Uterus (tissue), 4 donors: ENCODE results near the gene HAX1. TPM values are rescaled to one million over a fixed set of nuclear protein-coding genes. Genes with fewer than 3 reads are reported as not detected.
"Not testable (repeated sequence)": the region's sequence is repeated elsewhere in the genome, so short reads cannot be mapped to it uniquely, and the experiment has no call there.

Experiments used
- DNase-seq, 2 donors: peaks; one replicate each; pipeline ENCODE4 v3.0.0-alpha.2; 2019 to 2020
- H3K27ac ChIP-seq, 2 donors: fragments of 200-600 bp; sonication (generic); 1 replicate in 1 of 2; 2 replicates in 1 of 2; pipeline ENCODE4 v1.5.1; 2016 to 2018
- H3K27me3 ChIP-seq, 2 donors: fragments of 200-600 bp; sonication (generic); one replicate each; pipeline ENCODE4 v1.5.1; 2018 to 2019; ENCODE audit warnings: control low read depth in 1 of 2
- H3K36me3 ChIP-seq, 2 donors: fragments of 200-600 bp; sonication (generic); one replicate each; pipeline ENCODE4 v1.5.1; 2019; ENCODE audit warnings: control low read depth in 1 of 2
- H3K4me1 ChIP-seq, 2 donors: fragments of 200-600 bp; sonication (generic); one replicate each; pipeline ENCODE4 v1.5.1; 2018 to 2019; ENCODE audit warnings: control low read depth in 1 of 2
- H3K4me3 ChIP-seq, 2 donors: fragments of 200-600 bp; sonication (generic); 1 replicate in 1 of 2; 2 replicates in 1 of 2; pipeline ENCODE4 v1.5.1; 2018 to 2019; ENCODE audit warnings: mild to moderate bottlenecking in 1 of 2
- H3K9me3 ChIP-seq, 2 donors: fragments of 200-600 bp; sonication (generic); one replicate each; pipeline ENCODE4 v1.5.1; 2019; ENCODE audit warnings: control low read depth in 1 of 2
- CTCF ChIP-seq, 4 experiments: fragments of 200-600 bp in 2 of 4; fragments of 450-650 bp in 2 of 4; sonication (generic) in 2 of 4; IDR thresholded peaks; one replicate each; pipeline ENCODE4 v1.5.1; 2016 to 2019; ENCODE audit warnings: antibody characterized with exemption in 4 of 4, mild to moderate bottlenecking in 2 of 4, moderate library complexity in 1 of 4
- POLR2A ChIP-seq, 2 donors: fragments of 450-650 bp; IDR thresholded peaks; one replicate each; pipeline ENCODE4 v1.6.1; 2016; ENCODE audit warnings: antibody characterized with exemption in 2 of 2, mild to moderate bottlenecking in 1 of 2, moderate library complexity in 1 of 2
- intact Hi-C: fragments of 100-400 bp; cut with DNase I; formaldehyde crosslinking; loops from one replicate; pipeline ENCODE4 v1.15.1; 2023; ENCODE audit warnings: low total_unique reads
- total RNA-seq, 4 donors: library from RNA; depleted of rRNA in 3 of 4; stranded (reverse); fragments of >200 nt in 3 of 4; gene quantifications; one replicate each; pipeline versions ENCODE4 v1.1.0 to v1.2.4, GENCODE V29; 2014 to 2023
- donor health status: DM: yes; HTN: yes; CAD: no.

Gene HAX1
- total RNA-seq, 4 donors from 2014 or later, result 50.5 to 78.8 (median 69.4) TPM

GRCh38 chr1:154276797-154277196 lies 4.4 kb downstream of the HAX1 start:
- no peak for DNase-seq
- Histone ChIP-seq H3K27ac (no peak overlapping the region), H3K4me3 (no peak overlapping the region), H3K9me3 (no peaks in the 10 kb centered on the region), H3K4me1 (peaks cover 0 to 7% of the 10 kb centered on the region in 2 donors), H3K27me3 (no peaks in the 10 kb centered on the region), H3K36me3 (no peaks in the 10 kb centered on the region)
- intact Hi-C loops, result no loop called here
- TF ChIP-seq POLR2A (IDR thresholded peaks at IDR 0.05) (no peak), CTCF (IDR thresholded peaks at IDR 0.05) (no peak)

GRCh38 chr1:154287591-154287990 lies 15.2 kb downstream of the HAX1 start:
- H3K27ac ChIP-seq, H3K4me3 ChIP-seq, H3K9me3 ChIP-seq, H3K27me3 ChIP-seq, H3K36me3 ChIP-seq, intact Hi-C loops, DNase-seq, H3K4me1 ChIP-seq: not testable (repeated sequence)

- no peak overlapping the region for H3K4me3 ChIP-seq
Measured at GRCh38 chr1:154288661-154289060, 16.2 kb downstream of the HAX1 start.

GRCh38 chr1:154290921-154291320 lies 18.5 kb downstream of the HAX1 start:
- no peaks in the 10 kb centered on the region for H3K4me1 ChIP-seq
- no peak for TF ChIP-seq POLR2A (IDR thresholded peaks at IDR 0.05)
- TF ChIP-seq CTCF (IDR thresholded peaks at IDR 0.05), result no peak
- no peaks in the 10 kb centered on the region for H3K27me3 ChIP-seq
- H3K27ac ChIP-seq, result no peak overlapping the region
- no peak for DNase-seq
- H3K36me3 ChIP-seq, result no peaks in the 10 kb centered on the region
- intact Hi-C loops, result no loop called here
- H3K9me3 ChIP-seq, result peaks cover 0 to 11% of the 10 kb centered on the region in 2 donors
- H3K4me3 ChIP-seq, result no peak overlapping the region

More at GRCh38 chr1:154288661-154289060, 16.2 kb downstream of the HAX1 start:
- H3K36me3 ChIP-seq, result no peaks in the 10 kb centered on the region
- TF ChIP-seq POLR2A (IDR thresholded peaks at IDR 0.05), result no peak
- TF ChIP-seq CTCF (IDR thresholded peaks at IDR 0.05), result no peak
- H3K4me1 ChIP-seq, result no peaks in the 10 kb centered on the region
- H3K9me3 ChIP-seq, result no peaks in the 10 kb centered on the region
- DNase-seq, result no peak
- H3K27me3 ChIP-seq, result no peaks in the 10 kb centered on the region
- no peak overlapping the region for H3K27ac ChIP-seq
- intact Hi-C loops, result no loop called here

- Histone ChIP-seq H3K27me3 (no peaks in the 10 kb centered on the region), H3K27ac (no peak overlapping the region), H3K4me1 (no peaks in the 10 kb centered on the region), H3K36me3 (no peaks in the 10 kb centered on the region), H3K4me3 (no peak overlapping the region), H3K9me3 (peaks cover 0 to 15% of the 10 kb centered on the region in 2 donors)
- intact Hi-C loops, result no loop called here
- TF ChIP-seq POLR2A (IDR thresholded peaks at IDR 0.05) (no peak), CTCF (IDR thresholded peaks at IDR 0.05) (no peak)
- no peak for DNase-seq
Measured at GRCh38 chr1:154295408-154296235, 23.2 kb downstream of the HAX1 start.
